Stimulated activated naive CD4-positive, alpha-beta T cell treated with Interleukin-2 at 50 U/mL for 16 hours (primary cell): ENCODE results near the gene CDC45.

ENCODE experiments used
- DNase-seq: peaks from one replicate; lab custom pipeline; 2025; lab: John Stamatoyannopoulos, UW

Gene CDC45

GRCh38 chr22:19496324-19496630, 16.6 kb downstream of the CDC45 start:
- no peak for DNase-seq

DNA sequence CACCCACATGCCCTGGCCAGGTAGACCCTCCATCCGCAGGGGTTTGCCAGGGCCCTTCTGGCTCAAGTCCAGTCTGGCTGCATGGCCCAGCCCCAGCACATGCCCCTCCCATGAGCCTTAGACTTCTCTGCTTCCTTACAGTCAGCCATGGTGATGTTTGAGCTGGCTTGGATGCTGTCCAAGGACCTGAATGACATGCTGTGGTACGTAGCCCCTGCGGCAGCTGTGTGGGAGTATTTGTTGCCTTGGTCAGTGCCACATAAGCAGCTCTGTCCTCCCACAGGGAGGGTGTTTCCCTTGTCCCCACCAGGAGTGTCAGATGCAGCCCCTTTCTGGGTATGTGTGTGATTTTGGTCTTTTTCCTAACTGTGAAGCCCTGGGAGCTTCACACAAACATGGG, 17.5 kb downstream of the CDC45 start:
- no peak for DNase-seq

GRCh38 chr22:19498154-19498865, 18.6 kb downstream of the CDC45 start:
- DNase-seq, result no peak

- no peak for DNase-seq
These were observed 19.1 kb downstream of the CDC45 start for GRCh38 chr22:19498866-19499190.

GRCh38 chr22:19499236-19499879, 19.6 kb downstream of the CDC45 start:
- DNase-seq, result no peak

DNA sequence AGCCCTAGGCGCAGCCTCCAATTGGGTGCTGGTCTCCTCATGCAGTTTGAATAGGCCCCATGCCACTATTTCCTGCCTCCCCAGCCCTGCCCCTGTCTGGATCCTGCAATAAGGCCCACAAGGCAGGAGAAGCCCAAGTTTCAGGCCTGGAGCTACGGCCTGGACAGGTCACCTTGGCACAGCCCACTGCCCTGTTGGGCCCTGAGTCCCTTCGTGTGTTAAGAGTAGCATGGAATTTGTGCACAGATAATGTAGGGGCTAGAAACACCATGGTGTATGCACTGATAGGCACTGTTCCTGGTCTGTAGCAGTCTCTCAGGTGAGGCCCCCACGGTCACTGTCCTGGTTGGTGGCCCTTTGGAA, 20.1 kb downstream of the CDC45 start:
- no peak for DNase-seq

DNA sequence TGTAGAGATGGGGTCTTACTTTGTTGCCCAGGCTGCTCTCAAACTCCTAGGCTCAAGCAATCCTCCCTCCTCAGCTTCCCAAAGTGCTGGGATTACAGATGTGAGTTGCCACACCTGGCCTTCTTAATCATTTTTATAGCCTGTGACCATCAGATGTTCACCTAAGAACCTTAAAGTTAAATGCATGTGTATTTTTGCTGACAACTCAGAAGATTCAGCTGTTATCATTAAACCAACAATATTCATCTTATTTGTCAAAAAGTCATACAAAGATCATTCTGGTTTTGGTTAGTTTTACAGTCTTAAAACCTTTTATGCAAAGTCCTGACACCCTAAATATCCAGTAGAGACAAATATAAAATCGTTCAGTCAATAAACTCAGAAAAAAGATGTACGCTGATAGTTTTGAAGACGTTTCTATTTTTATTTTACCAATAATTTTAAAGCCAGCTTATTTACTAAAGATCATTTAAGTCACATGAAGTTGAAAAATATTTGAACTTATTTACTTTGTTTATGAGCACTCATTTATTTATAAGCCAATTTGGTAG, 22.3 kb downstream of the CDC45 start:
- DNase-seq, result no peak

- no peak for DNase-seq
These were observed 23.6 kb downstream of the CDC45 start for GRCh38 chr22:19503367-19503766.

- no peak for DNase-seq
These were observed 24.1 kb downstream of the CDC45 start for GRCh38 chr22:19503869-19504268.

DNA sequence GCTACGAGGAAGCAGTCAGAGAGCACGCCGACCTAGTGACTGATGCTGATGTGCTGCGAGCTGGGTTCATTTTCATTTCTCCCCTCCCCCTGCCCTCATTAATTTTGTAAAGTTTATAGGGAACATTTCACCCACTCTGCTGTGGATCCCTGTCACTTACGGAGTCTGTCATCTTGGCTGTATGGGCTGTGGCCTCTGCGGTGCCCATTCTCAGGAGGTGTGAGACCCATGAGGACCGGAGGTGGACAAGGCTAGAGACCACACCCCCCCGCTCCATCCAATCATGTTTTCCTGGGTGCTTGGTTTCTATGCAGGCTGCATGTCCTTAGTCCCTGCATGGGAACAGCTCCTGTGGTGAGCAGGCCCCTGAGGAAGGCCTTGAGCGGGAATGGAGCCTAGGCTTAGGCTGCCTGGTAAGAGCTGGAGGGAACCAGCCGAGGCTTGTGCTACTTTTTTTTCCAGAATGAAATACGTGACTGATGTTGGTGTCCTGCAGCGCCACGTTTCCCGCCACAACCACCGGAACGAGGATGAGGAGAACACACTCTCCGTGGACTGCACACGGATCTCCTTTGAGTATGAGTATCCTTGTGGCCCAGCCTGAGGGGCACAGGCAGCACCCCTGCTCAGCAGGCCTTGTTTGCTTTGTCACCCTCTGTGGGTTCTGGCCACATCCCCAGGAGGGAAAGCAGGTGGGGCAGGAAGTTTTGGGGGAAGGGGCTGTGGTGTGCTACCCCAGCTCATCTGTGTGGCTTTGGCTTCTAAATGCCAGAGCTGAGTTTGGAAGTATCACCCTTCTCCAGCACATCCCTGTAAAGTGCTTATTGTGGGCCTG, 25.4 kb downstream of the CDC45 start:
- DNase-seq, result no peak

- no peak for DNase-seq
These were observed 26.0 kb downstream of the CDC45 start for GRCh38 chr22:19505735-19506126.

- DNase-seq, result no peak
These were observed 26.5 kb downstream of the CDC45 start for GRCh38 chr22:19506212-19506611.

DNA sequence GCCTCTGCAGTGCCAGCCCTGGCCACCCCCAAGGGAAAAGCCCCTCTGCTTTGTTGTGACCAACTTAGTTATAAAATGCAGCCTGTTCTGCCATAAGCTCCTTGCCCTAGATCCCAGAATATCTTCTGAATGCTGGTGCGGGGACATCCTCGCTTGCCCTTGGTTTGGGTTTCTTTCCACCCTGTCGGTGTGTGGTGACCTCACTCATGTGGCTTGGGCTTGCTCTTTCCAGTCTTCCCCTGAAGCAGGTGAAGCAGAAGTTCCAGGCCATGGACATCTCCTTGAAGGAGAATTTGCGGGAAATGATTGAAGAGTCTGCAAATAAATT, 27.8 kb downstream of the CDC45 start:
- no peak for DNase-seq

- DNase-seq, result no peak
These were observed 28.5 kb downstream of the CDC45 start for GRCh38 chr22:19508024-19508776.

DNA sequence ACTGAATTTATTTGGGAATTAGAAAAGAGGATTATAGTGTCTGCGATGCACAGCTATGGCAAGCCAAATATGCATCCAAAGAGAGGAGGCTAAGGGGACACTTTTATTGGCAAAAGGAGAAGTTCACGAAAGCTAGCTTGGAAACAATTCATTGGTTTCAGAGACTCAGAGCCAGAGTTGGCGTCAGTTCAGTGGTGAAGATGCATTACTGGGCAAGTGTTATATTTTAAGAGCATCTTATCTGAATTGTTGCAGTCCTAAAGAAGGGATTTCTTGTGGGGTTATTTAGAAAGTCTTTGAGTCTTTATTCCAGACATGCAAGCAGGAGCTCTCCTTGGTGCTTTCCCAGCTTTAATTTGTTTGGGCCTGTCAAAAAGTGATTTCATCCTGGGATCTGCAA, 29.5 kb downstream of the CDC45 start:
- DNase-seq, result no peak

DNA sequence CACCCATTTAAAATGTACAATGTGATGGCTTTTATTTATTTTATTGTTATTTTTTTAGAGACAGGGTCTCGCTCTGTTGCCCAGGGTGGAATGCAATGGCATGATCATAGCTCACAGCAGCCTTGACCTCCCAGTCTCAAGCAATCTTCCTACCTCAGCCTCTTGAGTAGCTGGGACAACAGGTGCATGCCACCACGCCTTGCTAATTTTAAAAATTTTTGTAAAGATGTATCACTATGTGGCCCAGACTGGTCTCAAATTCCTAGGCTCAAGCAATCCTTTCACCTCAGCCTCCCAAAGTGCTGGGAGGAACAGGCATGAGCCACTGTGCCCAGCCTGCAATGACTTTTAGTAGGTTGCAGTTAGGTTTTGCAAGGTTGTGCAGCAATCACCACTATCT, 30.2 kb downstream of the CDC45 start:
- DNase-seq, result no peak

DNA sequence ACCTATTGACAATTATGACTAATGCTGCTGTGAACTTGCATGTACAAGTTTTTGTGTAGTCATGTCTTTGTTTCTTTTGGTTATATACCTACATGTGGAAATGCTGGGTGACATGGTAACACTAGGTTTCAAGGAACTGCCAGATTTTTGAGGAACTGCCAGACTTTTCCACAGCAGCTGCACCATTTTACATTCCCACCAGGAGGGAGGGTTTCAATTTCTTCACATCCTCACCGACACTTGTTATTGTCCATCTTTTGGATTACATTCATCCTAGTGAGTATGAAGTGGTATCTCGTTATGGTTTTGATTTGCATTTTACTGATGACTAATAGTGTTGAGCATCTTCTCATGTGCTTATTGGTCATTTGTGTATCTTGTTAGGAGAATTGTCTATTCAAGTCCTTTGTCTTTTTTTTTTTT, 31.2 kb downstream of the CDC45 start:
- DNase-seq, result no peak

GRCh38 chr22:19513823-19514222, 34.1 kb downstream of the CDC45 start:
- no peak for DNase-seq

GRCh38 chr22:19514831-19515565, 35.3 kb downstream of the CDC45 start:
- DNase-seq, result no peak

DNA sequence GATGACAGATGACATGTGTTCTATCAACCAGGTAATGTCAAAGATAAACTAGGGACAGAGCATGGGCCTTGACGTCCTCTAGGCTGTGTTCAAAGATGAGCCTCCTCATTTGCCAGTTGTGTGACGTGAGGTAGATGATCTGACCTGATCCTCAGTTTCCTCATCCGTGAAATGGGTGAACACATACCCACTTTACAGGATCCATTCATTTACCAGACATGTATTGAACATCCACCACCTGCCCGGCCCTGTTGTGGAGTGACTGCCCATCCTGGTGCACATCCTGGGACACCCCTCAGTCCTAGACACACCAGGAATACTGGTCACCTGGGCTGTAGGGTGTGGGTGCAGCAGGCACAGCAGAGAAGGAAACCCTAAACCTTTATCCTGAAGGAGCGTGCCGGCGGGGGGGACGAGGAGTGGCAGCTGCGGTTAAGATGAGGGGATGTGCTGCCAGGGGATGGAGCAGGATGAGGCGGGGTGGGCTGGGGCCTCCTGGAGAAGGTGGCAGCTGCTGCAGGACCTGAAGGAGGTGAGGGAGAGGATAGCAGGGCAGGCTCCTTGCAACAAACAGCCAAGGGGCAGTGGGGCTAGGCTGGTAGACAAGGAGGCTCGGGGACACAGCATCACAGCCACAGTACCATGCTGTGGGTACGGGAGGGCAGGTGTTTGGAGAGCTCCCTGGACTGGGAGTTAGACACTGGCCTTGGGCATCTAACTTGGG, 36.1 kb downstream of the CDC45 start:
- no peak for DNase-seq
